A673 (cell line): ENCODE data around the gene CYP4F8.

ENCODE experiments used
- EZH2 ChIP-seq: fragments of 200-600 bp; sonication (generic); IDR thresholded peaks from 2 replicates; pipeline ENCODE4 v1.6.1; 2017; ENCODE audit warnings: borderline replicate concordance, low read depth, mild to moderate bottlenecking, mixed read lengths, antibody characterized with exemption, low read length; ENCODE audit not compliant: poor library complexity, severe bottlenecking
- TF ChIP-seq, protein P1 (sequence below): fragments of 300-800, 200-600 bp; sonication (generic); conservative IDR thresholded peaks from 2 replicates; pipeline ENCODE4 v1.5.1; 2017; ENCODE audit warnings: low read depth, mild to moderate bottlenecking, antibody characterized with exemption, low read length, moderate library complexity, mixed read lengths

DNA sequence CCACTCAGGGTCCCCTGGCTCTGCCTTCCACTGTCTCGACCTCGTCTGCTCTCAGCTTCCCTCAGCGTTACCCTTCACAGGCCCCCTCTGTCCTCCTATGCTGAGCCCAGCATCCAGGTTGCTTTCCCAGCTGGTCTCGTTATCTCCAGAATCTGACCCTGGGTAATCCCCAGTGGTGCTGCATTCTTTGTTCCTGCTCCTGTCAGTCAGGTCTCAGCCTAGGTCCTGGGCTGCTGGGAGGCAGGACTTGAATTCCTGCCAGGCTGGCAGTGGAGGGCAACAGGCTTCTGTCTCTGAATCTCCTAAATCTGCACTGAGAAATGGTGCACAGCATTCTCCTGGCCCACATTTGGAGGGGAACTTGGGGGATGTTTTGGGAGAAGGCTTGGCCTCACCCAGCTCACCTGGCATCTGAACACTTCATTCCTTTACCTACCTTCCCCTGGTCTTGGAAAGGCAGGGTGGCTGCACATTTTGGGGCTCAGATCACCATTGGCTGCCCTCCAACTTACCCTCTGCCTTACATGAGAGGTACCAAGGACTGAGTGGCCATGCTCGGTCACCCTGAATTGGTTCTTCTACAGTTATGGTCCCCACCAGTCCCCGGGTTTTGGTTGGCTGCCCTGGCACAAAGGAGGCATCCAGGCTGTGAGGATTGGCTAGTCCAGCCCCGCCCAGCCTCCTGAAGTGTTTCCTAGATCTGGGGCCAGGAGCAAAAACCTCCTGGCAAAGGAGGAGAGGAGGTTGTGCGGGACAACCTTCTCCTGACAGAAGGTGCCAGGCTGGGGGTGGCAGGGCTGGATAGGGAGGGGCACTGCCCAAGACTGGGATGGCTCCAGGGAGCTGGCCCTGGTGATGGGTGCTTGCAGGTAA, at the start of gene CYP4F8:
- TF ChIP-seq, protein P1, sequence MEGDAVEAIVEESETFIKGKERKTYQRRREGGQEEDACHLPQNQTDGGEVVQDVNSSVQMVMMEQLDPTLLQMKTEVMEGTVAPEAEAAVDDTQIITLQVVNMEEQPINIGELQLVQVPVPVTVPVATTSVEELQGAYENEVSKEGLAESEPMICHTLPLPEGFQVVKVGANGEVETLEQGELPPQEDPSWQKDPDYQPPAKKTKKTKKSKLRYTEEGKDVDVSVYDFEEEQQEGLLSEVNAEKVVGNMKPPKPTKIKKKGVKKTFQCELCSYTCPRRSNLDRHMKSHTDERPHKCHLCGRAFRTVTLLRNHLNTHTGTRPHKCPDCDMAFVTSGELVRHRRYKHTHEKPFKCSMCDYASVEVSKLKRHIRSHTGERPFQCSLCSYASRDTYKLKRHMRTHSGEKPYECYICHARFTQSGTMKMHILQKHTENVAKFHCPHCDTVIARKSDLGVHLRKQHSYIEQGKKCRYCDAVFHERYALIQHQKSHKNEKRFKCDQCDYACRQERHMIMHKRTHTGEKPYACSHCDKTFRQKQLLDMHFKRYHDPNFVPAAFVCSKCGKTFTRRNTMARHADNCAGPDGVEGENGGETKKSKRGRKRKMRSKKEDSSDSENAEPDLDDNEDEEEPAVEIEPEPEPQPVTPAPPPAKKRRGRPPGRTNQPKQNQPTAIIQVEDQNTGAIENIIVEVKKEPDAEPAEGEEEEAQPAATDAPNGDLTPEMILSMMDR: no peak
- no peak for TF ChIP-seq EZH2
